H9 (cell line): ENCODE measurements around the gene ACAP2. TPM values are rescaled to one million over a fixed set of nuclear protein-coding genes. Genes with fewer than 3 reads are reported as not detected.
"Not testable (repeated sequence)": the region's sequence is repeated elsewhere in the genome, so short reads cannot be mapped to it uniquely, and the experiment has no call there.

Experiments
- DNase-seq: peaks from one replicate; pipeline ENCODE4 v3.0.0-alpha.2; 2017
- H2AFZ ChIP-seq: one replicate; pipeline ENCODE4 v1.6.1; 2013; ENCODE audit warnings: mild to moderate bottlenecking, low read length, control low read depth, moderate library complexity
- H2AK5ac ChIP-seq: 2 replicates; pipeline ENCODE4 v1.6.1; 2013; ENCODE audit warnings: low read length, control low read depth, mixed read lengths; ENCODE audit not compliant: insufficient read length
- H2BK120ac ChIP-seq: one replicate; pipeline ENCODE4 v1.6.1; 2013; ENCODE audit warnings: low read depth, mild to moderate bottlenecking, low read length, control low read depth, inconsistent platforms; ENCODE audit not compliant: poor library complexity, severe bottlenecking
- H2BK12ac ChIP-seq: 2 replicates; pipeline ENCODE4 v1.6.1; 2013; ENCODE audit warnings: low read length, control low read depth, mixed read lengths, low read depth; ENCODE audit not compliant: insufficient read length
- H2BK15ac ChIP-seq: 2 replicates; pipeline ENCODE4 v1.6.1; 2013; ENCODE audit warnings: low read depth, low read length, control low read depth
- H2BK20ac ChIP-seq: one replicate; pipeline ENCODE4 v1.6.1; 2013; ENCODE audit warnings: low read depth, mild to moderate bottlenecking, low read length, control low read depth, inconsistent platforms; ENCODE audit not compliant: poor library complexity, severe bottlenecking
- H2BK5ac ChIP-seq: 2 replicates; pipeline ENCODE4 v1.6.1; 2013; ENCODE audit warnings: low read length, control low read depth, mixed read lengths; ENCODE audit not compliant: insufficient read length
- H3K14ac ChIP-seq: 2 replicates; pipeline ENCODE4 v1.6.1; 2013; ENCODE audit warnings: low read length, control low read depth; ENCODE audit not compliant: insufficient read depth
- H3K18ac ChIP-seq: 2 replicates; pipeline ENCODE4 v1.6.1; 2013; ENCODE audit warnings: low read depth, mild to moderate bottlenecking, mixed read lengths, low read length, control low read depth; ENCODE audit not compliant: insufficient read length
- H3K23ac ChIP-seq: 2 replicates; pipeline ENCODE4 v1.6.1; 2013; ENCODE audit warnings: low read length, control low read depth, mixed read lengths, low read depth; ENCODE audit not compliant: insufficient read length
- H3K23me2 ChIP-seq: 2 replicates; pipeline ENCODE4 v1.6.1; 2013; ENCODE audit warnings: low read depth, mild to moderate bottlenecking, mixed read lengths, low read length, control low read depth; ENCODE audit not compliant: insufficient read length, poor library complexity, severe bottlenecking
- H3K27ac ChIP-seq: 2 replicates; pipeline ENCODE4 v1.5.1; 2013; ENCODE audit warnings: low read length, control low read depth, mixed read lengths, low read depth; ENCODE audit not compliant: insufficient read length
- H3K27me3 ChIP-seq: 2 replicates; pipeline ENCODE4 v1.6.1; 2013; ENCODE audit warnings: low read length, control low read depth, inconsistent platforms; ENCODE audit not compliant: insufficient read depth
- H3K4ac ChIP-seq: 2 replicates; pipeline ENCODE4 v1.6.1; 2013; ENCODE audit warnings: low read depth, mild to moderate bottlenecking, control low read depth, inconsistent platforms, low read length, moderate library complexity
- H3K4me1 ChIP-seq: 2 replicates; pipeline ENCODE4 v1.6.1; 2013; ENCODE audit warnings: low read length, control low read depth, inconsistent platforms; ENCODE audit not compliant: insufficient read depth
- H3K4me2 ChIP-seq: 2 replicates; pipeline ENCODE4 v1.6.1; 2013; ENCODE audit warnings: low read length, control low read depth, mixed read lengths; ENCODE audit not compliant: insufficient read length, insufficient read depth
- H3K56ac ChIP-seq: 2 replicates; pipeline ENCODE4 v1.6.1; 2013; ENCODE audit warnings: low read depth, mild to moderate bottlenecking, mixed read lengths, low read length, control low read depth; ENCODE audit not compliant: insufficient read length
- H3K79me1 ChIP-seq: 2 replicates; pipeline ENCODE4 v1.6.1; 2013; ENCODE audit warnings: low read depth, mild to moderate bottlenecking, moderate library complexity, low read length, control low read depth, inconsistent platforms; ENCODE audit not compliant: insufficient read depth, poor library complexity, severe bottlenecking
- H3K79me2 ChIP-seq: 2 replicates; pipeline ENCODE4 v1.6.1; 2013; ENCODE audit warnings: low read length, control low read depth, inconsistent platforms; ENCODE audit not compliant: insufficient read depth
- H3K9ac ChIP-seq: 2 replicates; pipeline ENCODE4 v1.6.1; 2013; ENCODE audit warnings: low read length, control low read depth, mixed read lengths; ENCODE audit not compliant: insufficient read length; ENCODE audit errors: extremely low read depth
- H3K9me3 ChIP-seq: one replicate; pipeline ENCODE4 v1.6.1; 2013; ENCODE audit warnings: low read depth, low read length, inconsistent platforms; ENCODE audit not compliant: control insufficient read depth
- H3T11ph ChIP-seq: one replicate; pipeline ENCODE4 v1.6.1; 2013; ENCODE audit warnings: mild to moderate bottlenecking, low read length, control low read depth, inconsistent platforms
- H4K20me1 ChIP-seq: one replicate; pipeline ENCODE4 v1.6.1; 2013; ENCODE audit not compliant: control insufficient read depth, insufficient read length, insufficient read depth
- H4K5ac ChIP-seq: 2 replicates; pipeline ENCODE4 v1.6.1; 2013; ENCODE audit warnings: low read depth, mild to moderate bottlenecking, mixed read lengths, low read length, control low read depth; ENCODE audit not compliant: insufficient read length
- H4K8ac ChIP-seq: replicated peaks from 2 replicates; pipeline ENCODE4 v1.6.1; 2013; ENCODE audit warnings: low read length, control low read depth, mixed read lengths, low read depth; ENCODE audit not compliant: insufficient read length
- H4K91ac ChIP-seq: 2 replicates; pipeline ENCODE4 v1.6.1; 2013; ENCODE audit warnings: low read depth, mild to moderate bottlenecking, moderate library complexity, mixed read lengths, low read length, control low read depth; ENCODE audit not compliant: insufficient read length
- H3K27ac Mint-ChIP-seq, 3 experiments: 2 replicates in 2 of 3; 3 replicates in 1 of 3; pipeline ENCODE4 v1.8.0; 2020 to 2021; ENCODE audit warnings: mixed read lengths in 3 of 3, mild to moderate bottlenecking in 1 of 3, moderate library complexity in 1 of 3
- H3K27me3 Mint-ChIP-seq: 2 replicates; pipeline ENCODE4 v1.8.0; 2021; ENCODE audit warnings: low read depth, mild to moderate bottlenecking, moderate library complexity, mixed read lengths
- H3K36me3 Mint-ChIP-seq, 3 experiments: 2 replicates in 2 of 3; 3 replicates in 1 of 3; pipeline ENCODE4 v1.8.0; 2020 to 2021; ENCODE audit warnings: low read depth in 3 of 3, mixed read lengths in 3 of 3; ENCODE audit not compliant: insufficient read depth in 1 of 3
- H3K4me1 Mint-ChIP-seq, 2 experiments: 2 replicates each; pipeline ENCODE4 v1.8.0; 2020; ENCODE audit warnings: mixed read lengths in 2 of 2
- H3K4me3 Mint-ChIP-seq, 2 experiments: 2 replicates in 1 of 2; 3 replicates in 1 of 2; pipeline ENCODE4 v1.8.0; 2020 to 2021; ENCODE audit warnings: mild to moderate bottlenecking in 2 of 2, mixed read lengths in 2 of 2, moderate library complexity in 1 of 2
- H3K9me3 Mint-ChIP-seq, 2 experiments: 2 replicates in 1 of 2; 3 replicates in 1 of 2; pipeline ENCODE4 v1.8.0; 2020; ENCODE audit warnings: mild to moderate bottlenecking in 2 of 2, mixed read lengths in 2 of 2, moderate library complexity in 1 of 2
- WGBS: extraction: QIAGEN DNeasy Blood & Tissue Kit; methylation state at CpG from one replicate; pipeline ENCODE4 v1.1.7; 2013; ENCODE audit warnings: missing lambda C conversion rate, low lambda C conversion rate, mixed read lengths; ENCODE audit not compliant: insufficient read length; ENCODE audit errors: extremely low coverage; 5-methylcytosine and 5-hydroxymethylcytosine counted together
- total RNA-seq: library from RNA; stranded (reverse); gene quantifications from 2 replicates; pipeline ENCODE4 v1.2.1, GENCODE V29; 2021
- TF ChIP-seq, protein P1 (sequence below): fragments of 200-600 bp; sonication (generic); conservative IDR thresholded peaks from 3 replicates; pipeline ENCODE4 v1.8.0; 2021; ENCODE audit warnings: antibody characterized with exemption, mild to moderate bottlenecking

The ACAP2 gene
- total RNA-seq, 1 experiment from 2014 or later: 30.8 TPM

GRCh38 chr3:195230244-195230643 is 212.6 kb downstream of the ACAP2 start:
- no peak overlapping the region for H3K27ac ChIP-seq
- TF ChIP-seq, protein P1, sequence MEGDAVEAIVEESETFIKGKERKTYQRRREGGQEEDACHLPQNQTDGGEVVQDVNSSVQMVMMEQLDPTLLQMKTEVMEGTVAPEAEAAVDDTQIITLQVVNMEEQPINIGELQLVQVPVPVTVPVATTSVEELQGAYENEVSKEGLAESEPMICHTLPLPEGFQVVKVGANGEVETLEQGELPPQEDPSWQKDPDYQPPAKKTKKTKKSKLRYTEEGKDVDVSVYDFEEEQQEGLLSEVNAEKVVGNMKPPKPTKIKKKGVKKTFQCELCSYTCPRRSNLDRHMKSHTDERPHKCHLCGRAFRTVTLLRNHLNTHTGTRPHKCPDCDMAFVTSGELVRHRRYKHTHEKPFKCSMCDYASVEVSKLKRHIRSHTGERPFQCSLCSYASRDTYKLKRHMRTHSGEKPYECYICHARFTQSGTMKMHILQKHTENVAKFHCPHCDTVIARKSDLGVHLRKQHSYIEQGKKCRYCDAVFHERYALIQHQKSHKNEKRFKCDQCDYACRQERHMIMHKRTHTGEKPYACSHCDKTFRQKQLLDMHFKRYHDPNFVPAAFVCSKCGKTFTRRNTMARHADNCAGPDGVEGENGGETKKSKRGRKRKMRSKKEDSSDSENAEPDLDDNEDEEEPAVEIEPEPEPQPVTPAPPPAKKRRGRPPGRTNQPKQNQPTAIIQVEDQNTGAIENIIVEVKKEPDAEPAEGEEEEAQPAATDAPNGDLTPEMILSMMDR: no peak
- peaks cover 2% of the 10 kb centered on the region for H3K23me2 ChIP-seq
- no peaks in the 10 kb centered on the region for H3K4me1 ChIP-seq
- WGBS: no CpG with 5 or more reads among the region's 1 CpG
- Mint-ChIP-seq H3K36me3 (peaks cover 23 to 42% (median 23%) of the 10 kb centered on the region in 3 experiments), H3K9me3 (peaks cover 4 to 20% of the 10 kb centered on the region in 2 experiments; a peak in 3 of 5 replicates), H3K27ac (no peak overlapping the region), H3K4me1 (peaks cover 2% of the 10 kb centered on the region in 2 experiments; a peak in 1 of 4 replicates), H3K27me3 (no peaks in the 10 kb centered on the region), H3K4me3 (no peak overlapping the region)
- no peak overlapping the region for H3K14ac ChIP-seq
- H4K20me1 ChIP-seq: no peaks in the 10 kb centered on the region
- H3K23ac ChIP-seq: no peak overlapping the region
- H2AFZ ChIP-seq: no peak overlapping the region
- H2BK120ac ChIP-seq: no peak overlapping the region
- H3K27me3 ChIP-seq: no peaks in the 10 kb centered on the region
- no peak overlapping the region for H3K56ac ChIP-seq
- H3T11ph ChIP-seq: no peak overlapping the region
- no peaks in the 10 kb centered on the region for H3K9me3 ChIP-seq
- no peaks in the 10 kb centered on the region for H3K79me1 ChIP-seq
- no peak overlapping the region for H2BK12ac ChIP-seq
- no peak overlapping the region for H3K4ac ChIP-seq
- H2AK5ac ChIP-seq: no peak overlapping the region
- H2BK15ac ChIP-seq: no peak overlapping the region
- H3K4me2 ChIP-seq: no peak overlapping the region
- H2BK5ac ChIP-seq: no peak overlapping the region
- no peak overlapping the region for H4K8ac ChIP-seq
- H3K9ac ChIP-seq: no peak overlapping the region
- H4K5ac ChIP-seq: no peak overlapping the region
- no peak overlapping the region for H2BK20ac ChIP-seq
- no peak overlapping the region for H4K91ac ChIP-seq
- DNase-seq: no peak
- H3K18ac ChIP-seq: no peak overlapping the region
- no peaks in the 10 kb centered on the region for H3K79me2 ChIP-seq

GRCh38 chr3:195228886-195229285 is 213.9 kb downstream of the ACAP2 start:
- H3K14ac ChIP-seq, H2BK12ac ChIP-seq, H2BK5ac ChIP-seq, H3K79me1 ChIP-seq, H3K27me3 Mint-ChIP-seq, H3K18ac ChIP-seq, H3K4ac ChIP-seq, H2AK5ac ChIP-seq, H2BK20ac ChIP-seq, H3K27ac ChIP-seq, H3K4me1 ChIP-seq, H3K9ac ChIP-seq, H4K8ac ChIP-seq, H4K91ac ChIP-seq, H2AFZ ChIP-seq, H3K23me2 ChIP-seq, H4K20me1 ChIP-seq, H3K27me3 ChIP-seq, H3K56ac ChIP-seq, H3K4me3 Mint-ChIP-seq, H3K27ac Mint-ChIP-seq, H2BK15ac ChIP-seq, H3K4me2 ChIP-seq, H3K9me3 ChIP-seq, H2BK120ac ChIP-seq, H3T11ph ChIP-seq, H3K79me2 ChIP-seq, DNase-seq, H3K23ac ChIP-seq, H4K5ac ChIP-seq: not testable (repeated sequence)
- WGBS: no CpG with 5 or more reads among the region's 5 CpGs
- Mint-ChIP-seq H3K36me3 (peaks cover 16 to 35% (median 17%) of the 10 kb centered on the region in 3 experiments; a peak in 6 of 7 replicates), H3K4me1 (peaks cover 7 to 11% of the 10 kb centered on the region in 2 experiments), H3K9me3 (peaks cover 4 to 14% of the 10 kb centered on the region in 2 experiments; a peak in 3 of 5 replicates)
